HG03108 (cell line): ENCODE results near the gene NAT10.

Experiments used
- ATAC-seq: cut with Tn5 transposase; IDR thresholded peaks from one replicate; pipeline ENCODE4 v1.9.1; 2021; ENCODE audit warnings: moderate library complexity; ENCODE audit not compliant: unreplicated experiment

NAT10 gene

GRCh38 chr11:34105957-34106504 lies 602 bp downstream of the NAT10 start:
- no peak for ATAC-seq

GRCh38 chr11:34111722-34112270 lies 6.4 kb downstream of the NAT10 start:
- ATAC-seq, result no peak

- no peak for ATAC-seq
Observed at GRCh38 chr11:34114014-34114413, 8.6 kb downstream of the NAT10 start.

GRCh38 chr11:34114471-34114870 lies 9.0 kb downstream of the NAT10 start:
- no peak for ATAC-seq

- ATAC-seq, result no peak
Observed at GRCh38 chr11:34120651-34121050, 15.2 kb downstream of the NAT10 start.

- no peak for ATAC-seq
Observed at GRCh38 chr11:34124885-34125668, 19.6 kb downstream of the NAT10 start.

GRCh38 chr11:34126959-34127848 lies 21.8 kb downstream of the NAT10 start:
- no peak for ATAC-seq

GRCh38 chr11:34128824-34129223 lies 23.4 kb downstream of the NAT10 start:
- ATAC-seq, result no peak

GRCh38 chr11:34132261-34132965 lies 27.0 kb downstream of the NAT10 start:
- no peak for ATAC-seq

- ATAC-seq, result no peak
Observed at GRCh38 chr11:34134765-34135164, 29.3 kb downstream of the NAT10 start.

GRCh38 chr11:34135439-34135838 lies 30.0 kb downstream of the NAT10 start:
- ATAC-seq, result no peak

- no peak for ATAC-seq
Observed at GRCh38 chr11:34136420-34136819, 31.0 kb downstream of the NAT10 start.

- no peak for ATAC-seq
Observed at GRCh38 chr11:34139346-34139745, 33.9 kb downstream of the NAT10 start.

- no peak for ATAC-seq
Observed at GRCh38 chr11:34140149-34140548, 34.7 kb downstream of the NAT10 start.

- no peak for ATAC-seq
Observed at GRCh38 chr11:34143048-34143447, 37.6 kb downstream of the NAT10 start.

- peak; percentile 57 for ATAC-seq
Observed at GRCh38 chr11:34145073-34145472, 39.6 kb downstream of the NAT10 start.

- peak; percentile 44 for ATAC-seq
Observed at GRCh38 chr11:34145847-34146381, 40.5 kb downstream of the NAT10 start.

- no peak for ATAC-seq
Observed at GRCh38 chr11:34146411-34146810, 41.0 kb downstream of the NAT10 start.

- ATAC-seq, result no peak
Observed at GRCh38 chr11:34146866-34147265, 41.4 kb downstream of the NAT10 start.

- no peak for ATAC-seq
Observed at GRCh38 chr11:34147581-34147980, 42.2 kb downstream of the NAT10 start.
